HG03460 (cell line): ENCODE measurements around the gene PNMA8C.

ENCODE experiments used
- ATAC-seq: cut with Tn5 transposase; IDR thresholded peaks from one replicate; pipeline ENCODE4 v1.9.1; 2021; ENCODE audit not compliant: unreplicated experiment

The PNMA8C gene

DNA sequence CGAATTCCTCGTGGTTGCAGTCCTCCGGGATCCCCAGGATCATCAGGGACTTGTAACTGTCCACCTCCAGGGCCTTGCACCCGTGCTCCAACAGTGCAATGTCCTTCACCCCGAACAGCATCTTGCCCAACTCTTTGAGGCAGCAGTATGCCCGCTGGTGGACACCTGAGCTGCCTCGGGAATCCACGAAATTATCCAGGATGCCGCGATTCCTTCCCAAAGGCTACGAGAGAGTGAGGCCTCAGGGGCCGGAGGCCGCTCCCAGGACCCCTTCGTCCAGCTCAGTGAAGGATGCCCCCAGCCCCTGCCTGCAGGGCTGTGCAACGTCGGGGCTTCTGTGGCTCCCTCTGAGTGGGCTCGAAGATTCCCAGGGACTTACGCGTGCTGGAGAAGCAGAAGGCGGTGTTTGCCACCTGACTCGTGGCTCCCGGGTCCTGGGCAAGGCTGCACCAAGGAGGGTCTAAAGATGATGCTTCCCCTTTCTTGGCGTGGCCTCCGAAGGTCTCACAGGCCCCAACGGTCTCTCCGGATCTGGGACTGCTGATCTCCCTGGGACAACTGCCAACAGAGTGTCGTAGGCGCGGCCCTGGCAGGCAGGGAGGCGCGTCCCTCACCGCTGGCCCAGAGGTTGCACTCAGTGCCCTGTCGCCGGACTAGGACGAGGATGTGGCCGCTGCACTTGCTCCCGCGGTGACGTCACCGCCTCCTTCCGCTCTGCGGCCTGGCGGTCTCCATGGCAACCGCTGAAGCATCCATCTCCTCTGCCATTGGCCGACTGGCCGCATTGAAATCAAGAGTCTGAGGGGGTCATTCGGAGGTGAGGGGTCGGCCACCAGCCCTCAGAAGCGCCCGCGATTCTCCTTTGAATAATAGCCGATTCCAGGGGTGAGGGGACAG lies at the start of gene PNMA8C:
TSS of gene PNMA8C (minus strand) at position 698 of the 897 bp plus-strand sequence. CDS start at position 121, 577 bp downstream.
- no peak for ATAC-seq

GRCh38 chr19:46475986-46476385 lies 47.2 kb upstream of the PNMA8C start:
- ATAC-seq = no peak

DNA sequence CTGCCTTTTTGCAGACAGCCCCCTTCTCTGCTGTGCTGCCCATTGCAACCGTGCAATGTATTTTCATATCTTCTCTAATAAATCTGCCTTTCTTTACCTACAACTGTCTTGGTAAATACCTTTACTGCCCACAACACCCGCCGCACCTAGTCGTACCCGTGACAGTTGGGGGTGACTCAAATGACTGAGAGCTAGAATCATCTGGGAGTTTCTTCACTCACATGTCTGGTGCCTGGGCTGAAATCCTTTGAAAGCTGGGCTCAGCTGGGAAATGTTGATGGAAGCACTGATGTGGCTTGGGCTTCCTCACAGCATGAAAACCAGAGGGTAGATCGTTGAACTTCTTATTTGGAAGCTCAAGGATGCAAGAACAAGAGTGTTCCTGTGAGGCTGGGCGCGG lies 45.5 kb upstream of the PNMA8C start:
- ATAC-seq = no peak

DNA sequence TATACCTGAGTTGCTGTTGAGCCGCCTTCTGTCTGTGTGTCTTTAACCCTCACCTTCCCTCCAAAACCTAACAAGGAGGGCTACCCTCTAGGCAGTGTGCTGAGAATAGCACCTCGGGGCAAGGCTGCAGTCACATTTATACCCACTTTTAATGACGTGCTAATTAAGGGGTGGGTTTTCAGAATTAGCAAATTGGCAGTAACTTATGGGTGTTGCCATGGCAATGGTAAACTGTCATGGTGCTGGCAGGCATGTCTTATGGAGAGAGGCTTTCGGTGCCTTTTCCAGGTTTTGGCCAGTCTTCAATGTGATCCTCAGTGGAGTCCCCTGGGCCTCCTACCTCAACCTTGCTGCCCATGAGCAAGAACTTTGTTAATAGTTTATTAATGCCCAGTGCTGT lies 43.9 kb upstream of the PNMA8C start:
- no peak for ATAC-seq

GRCh38 chr19:46471811-46472543 lies 43.2 kb upstream of the PNMA8C start:
- no peak for ATAC-seq

GRCh38 chr19:46471116-46471733 lies 42.5 kb upstream of the PNMA8C start, which contains the start of gene PNMA8A:
TSS of gene PNMA8A (minus strand) at chr19:46471563. CDS start at chr19:46471035, 528 bp downstream.
- no peak for ATAC-seq

- no peak for ATAC-seq
These were observed 41.6 kb upstream of the PNMA8C start for GRCh38 chr19:46470376-46470775.

GRCh38 chr19:46469541-46470185 lies 40.9 kb upstream of the PNMA8C start:
- ATAC-seq = no peak

DNA sequence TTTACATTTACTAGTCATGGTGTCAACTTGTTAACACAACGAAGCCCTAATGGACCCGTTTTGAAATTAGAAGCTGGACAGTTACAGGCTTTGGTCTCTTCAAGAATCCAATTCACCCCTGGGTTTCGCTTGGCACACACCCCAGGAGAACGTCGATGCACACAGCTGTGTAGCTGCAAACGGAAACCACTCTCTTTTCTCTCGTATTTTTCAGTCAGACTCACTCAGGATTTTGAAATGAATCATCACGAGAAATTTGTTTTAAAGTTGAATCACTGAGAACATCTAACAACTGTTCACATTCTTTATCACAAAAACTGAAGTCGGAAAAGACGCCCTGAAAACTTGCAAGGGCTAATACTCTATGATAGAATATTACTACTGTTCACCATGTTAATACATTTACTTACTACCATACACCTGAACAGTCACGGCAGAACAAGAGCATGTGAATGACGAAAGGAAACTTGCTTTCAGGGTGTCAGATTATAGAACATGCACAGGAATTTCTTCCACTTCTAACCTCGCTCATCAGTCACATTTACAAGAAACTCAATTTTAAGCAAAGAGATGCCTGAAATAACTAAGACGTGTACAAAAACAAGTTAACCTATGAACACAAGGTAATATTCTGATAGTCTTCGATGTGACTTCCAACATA lies 37.9 kb upstream of the PNMA8C start:
- no peak for ATAC-seq

DNA sequence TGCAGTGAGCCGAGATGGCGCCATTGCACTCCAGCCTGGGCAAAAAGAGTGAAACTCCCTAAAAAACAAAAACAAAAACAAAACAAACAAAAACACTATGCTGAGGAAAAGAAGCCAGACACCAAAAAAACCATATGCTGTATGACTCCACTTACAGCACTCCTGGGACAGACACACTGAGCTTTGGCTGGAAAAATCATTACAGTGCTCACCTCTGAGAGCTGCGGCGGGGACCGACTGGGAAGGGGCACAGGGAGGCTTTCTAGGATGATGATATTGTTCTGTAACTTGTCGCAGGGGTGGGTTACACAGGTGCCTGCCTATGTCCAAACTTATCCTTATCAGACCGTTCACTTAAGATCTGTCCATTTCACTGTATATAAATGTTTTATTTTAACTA lies 34.8 kb upstream of the PNMA8C start:
- no peak for ATAC-seq

GRCh38 chr19:46461537-46461936 lies 32.8 kb upstream of the PNMA8C start:
- ATAC-seq = no peak

GRCh38 chr19:46460981-46461380 lies 32.2 kb upstream of the PNMA8C start:
- ATAC-seq = no peak

DNA sequence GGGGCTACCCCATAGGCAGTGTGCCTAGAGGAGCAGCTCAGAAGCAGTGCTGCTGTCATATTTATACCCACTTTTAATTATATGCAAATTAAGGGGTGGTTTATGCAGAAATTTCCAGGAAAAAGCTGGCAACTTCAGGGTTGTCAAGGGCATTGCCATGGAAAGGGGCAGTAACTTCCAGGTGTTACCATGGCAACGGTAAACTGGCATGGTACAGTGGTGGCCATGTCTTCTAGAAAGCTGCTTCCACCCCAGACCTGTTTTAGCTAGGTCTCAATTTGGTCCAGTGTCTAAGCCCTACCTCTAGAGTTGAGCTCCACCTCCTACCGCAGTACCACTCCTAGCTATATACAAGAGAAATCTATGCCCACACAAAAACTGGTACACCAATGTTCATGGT lies 31.3 kb upstream of the PNMA8C start:
- ATAC-seq = no peak

DNA sequence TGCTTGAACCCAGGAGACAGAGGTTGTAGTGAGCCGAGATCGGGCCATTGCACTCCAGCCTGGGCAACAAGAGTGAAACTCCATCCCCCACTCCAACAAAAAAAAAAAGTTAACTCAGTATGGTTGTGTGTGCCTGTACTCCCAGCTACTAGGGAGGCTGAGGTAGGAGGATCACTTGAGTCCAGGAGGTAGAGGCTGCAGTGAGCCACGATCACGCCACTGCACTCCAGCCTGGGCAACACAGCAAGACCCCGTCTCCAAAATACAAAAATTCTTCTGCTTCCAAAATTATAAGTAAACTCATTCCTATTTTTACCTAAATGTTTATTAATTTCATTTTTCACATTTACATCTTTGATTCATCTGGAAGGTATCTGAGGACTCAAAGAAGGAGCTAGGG lies 28.2 kb upstream of the PNMA8C start:
- ATAC-seq = no peak

GRCh38 chr19:46454244-46454643 lies 25.5 kb upstream of the PNMA8C start:
- no peak for ATAC-seq

DNA sequence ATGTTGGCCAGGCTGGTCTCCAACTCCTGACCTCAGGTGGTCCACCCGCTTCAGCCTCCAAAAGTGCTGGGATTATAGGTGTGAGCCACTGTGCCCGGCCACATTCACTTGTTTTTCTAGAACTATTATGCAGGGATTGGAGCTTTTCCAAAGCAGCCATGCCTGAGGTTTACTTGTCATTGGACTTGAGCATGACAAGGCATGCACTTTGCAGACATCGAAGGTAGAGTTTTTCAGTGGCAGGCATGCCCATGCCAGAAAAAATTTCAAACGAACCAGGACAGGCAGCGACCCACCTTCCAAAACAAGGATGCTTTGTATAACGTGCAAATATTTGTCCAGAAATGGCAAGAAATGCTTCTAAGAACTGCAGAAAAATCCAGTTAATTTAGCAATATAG lies 24.9 kb upstream of the PNMA8C start:
- no peak for ATAC-seq

- ATAC-seq = no peak
These were observed 23.4 kb upstream of the PNMA8C start for GRCh38 chr19:46452186-46452585.

- no peak for ATAC-seq
These were observed 22.6 kb upstream of the PNMA8C start for GRCh38 chr19:46451352-46451751.

DNA sequence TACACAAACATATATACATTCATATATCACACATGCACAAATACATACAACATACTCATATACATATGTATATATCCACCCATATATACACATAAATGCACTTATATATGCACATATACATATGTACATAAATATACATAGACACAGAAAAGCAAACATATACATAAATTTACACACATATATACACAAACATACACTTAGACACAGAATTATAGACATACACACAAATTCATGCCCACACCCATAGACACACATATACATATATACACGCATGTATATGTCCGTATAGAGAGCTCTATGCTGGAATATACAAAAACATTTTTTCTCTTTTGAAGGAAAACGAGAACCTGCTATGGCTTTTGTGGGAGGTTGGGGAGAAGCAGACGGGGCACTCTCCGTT lies 22.0 kb upstream of the PNMA8C start:
- ATAC-seq = no peak

DNA sequence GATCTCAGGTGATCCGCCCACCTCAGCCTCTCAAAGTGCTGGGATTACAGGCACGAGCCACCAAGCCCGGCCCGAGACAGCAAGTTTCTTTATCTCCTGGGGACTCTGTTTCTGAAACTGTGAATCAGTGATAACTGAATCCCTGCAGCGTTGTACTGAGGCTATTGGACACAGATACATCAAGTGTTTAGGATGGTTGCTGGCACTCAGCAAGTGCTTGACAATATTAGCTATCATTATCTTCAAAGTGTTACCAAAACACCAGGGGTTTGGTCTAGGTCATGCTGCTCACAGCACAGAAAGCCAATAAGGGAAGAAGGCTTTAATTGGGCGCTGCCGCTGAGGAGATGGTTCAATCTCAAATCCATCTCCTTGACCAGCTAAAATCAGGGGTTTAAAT lies 20.5 kb upstream of the PNMA8C start:
- no peak for ATAC-seq

DNA sequence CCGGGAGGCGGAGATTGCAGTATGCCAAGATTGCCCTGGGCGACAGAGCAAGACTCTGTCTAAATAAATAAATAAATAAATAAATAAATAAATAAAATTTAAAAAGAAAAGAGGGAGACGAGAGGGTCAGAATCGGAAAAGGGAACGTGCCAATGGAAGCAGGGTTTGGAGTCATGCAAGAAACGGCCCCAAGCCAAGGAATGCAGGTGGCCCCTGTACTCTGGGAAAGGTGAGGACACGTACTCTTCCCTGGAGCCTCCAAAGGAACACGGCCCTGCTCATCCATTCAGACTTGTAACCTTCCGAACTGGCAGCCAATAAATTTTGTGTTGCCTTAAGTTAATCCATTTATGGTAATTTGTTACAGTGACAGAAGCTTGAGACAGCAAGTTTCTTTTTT lies 19.9 kb upstream of the PNMA8C start:
- no peak for ATAC-seq
